GM12878 (cell line): ENCODE measurements around the gene CDKL1. TPM values are rescaled to one million over a fixed set of nuclear protein-coding genes. Genes with fewer than 3 reads are reported as not detected.
"Not testable (repeated sequence)": the region's sequence is repeated elsewhere in the genome, so short reads cannot be mapped to it uniquely, and the experiment has no call there.

ENCODE experiments used
- ATAC-seq: fragments of 200-7000 bp; cut with Tn5 transposase; 3 replicates; pipeline ENCODE4 v1.9.1; 2020; ENCODE audit warnings: mild to moderate bottlenecking, moderate library complexity
- BruUV-seq: library from RNA; stranded (reverse); fragments of 400-500 nt; replicated peaks from 2 replicates; lab custom pipeline; 2021; lab: Mats Ljungman, UMichigan
- CTCF ChIA-PET: fragments of 300-600 bp; sonication (Branson Sonifier 250); formaldehyde crosslinking; extraction: SDS; loops from one replicate; lab custom pipeline; 2021; ENCODE audit warnings: inconsistent platforms; lab: Yijun Ruan, JAX
- POLR2A ChIA-PET: fragments of 350-600 bp; formaldehyde crosslinking; extraction: SDS; loops from one replicate; lab custom pipeline; 2021; ENCODE audit warnings: inconsistent platforms; lab: Charles Lee
- RAD21 ChIA-PET: fragments of 300-600 bp; sonication (Branson Sonifier 250); formaldehyde crosslinking; loops from one replicate; lab custom pipeline; 2023; ENCODE audit warnings: antibody characterized with exemption; ENCODE audit not compliant: unreplicated experiment; lab: Charles Lee
- SMC1A ChIA-PET: fragments of 300-600 bp; sonication (Branson Sonifier 250); formaldehyde crosslinking; loops from one replicate; lab custom pipeline; 2023; ENCODE audit not compliant: unreplicated experiment, uncharacterized antibody; lab: Charles Lee
- DNase-seq: peaks from one replicate; pipeline ENCODE4 v3.0.0-alpha.2; 2011; ENCODE audit warnings: low read depth, low spot score
- FAIRE-seq: peaks from 3 replicates; lab custom pipeline; 2011; peaks lifted over from hg19 to GRCh38; lab: Jason Lieb, UNC
- H2AFZ ChIP-seq: 2 replicates; pipeline ENCODE4 v1.6.0; 2011; ENCODE audit warnings: low read depth, low read length, control low read depth; ENCODE audit not compliant: control insufficient read depth
- H3K27ac ChIP-seq: 2 replicates; pipeline ENCODE4 v1.5.1; 2011; ENCODE audit warnings: control low read depth; ENCODE audit not compliant: control insufficient read depth, insufficient read depth
- H3K27me3 ChIP-seq, 2 experiments: replicated peaks in 1 of 2; 2 replicates each; pipeline versions ENCODE4 v1.6.0 to v1.6.1; 2011; ENCODE audit warnings: low read length in 1 of 2; ENCODE audit not compliant: control insufficient read depth in 2 of 2, insufficient read depth in 2 of 2
- H3K36me3 ChIP-seq, 2 experiments: 2 replicates each; pipeline ENCODE4 v1.5.1; 2011; ENCODE audit warnings: low read length in 1 of 2; ENCODE audit not compliant: control insufficient read depth in 2 of 2, insufficient read depth in 2 of 2
- H3K4me1 ChIP-seq: 2 replicates; pipeline ENCODE4 v1.6.1; 2011; ENCODE audit warnings: mild to moderate bottlenecking, low read length, moderate library complexity, mixed read lengths; ENCODE audit not compliant: control insufficient read depth, insufficient read depth
- H3K4me2 ChIP-seq: 2 replicates; pipeline ENCODE4 v1.6.0; 2011; ENCODE audit warnings: control low read depth; ENCODE audit not compliant: control insufficient read depth, insufficient read depth
- H3K4me3 ChIP-seq: fragments of 200-600 bp; sonication (generic); 2 replicates; pipeline ENCODE4 v1.5.1; 2016
- H3K79me2 ChIP-seq: 2 replicates; pipeline ENCODE4 v1.6.0; 2011; ENCODE audit warnings: low read length; ENCODE audit not compliant: control insufficient read depth, insufficient read depth
- H3K9ac ChIP-seq: 2 replicates; pipeline ENCODE4 v1.8.0; 2011; ENCODE audit warnings: low read length, control low read depth, mixed read lengths; ENCODE audit not compliant: control insufficient read depth, insufficient read depth
- H3K9me3 ChIP-seq: replicated peaks from 3 replicates; pipeline ENCODE4 v1.5.1; 2011; ENCODE audit warnings: mild to moderate bottlenecking, low read length; ENCODE audit not compliant: control insufficient read depth, insufficient read depth
- H4K20me1 ChIP-seq: 2 replicates; pipeline ENCODE4 v1.6.0; 2011; ENCODE audit not compliant: control insufficient read depth, insufficient read depth
- ASH2L ChIP-seq: fragments of 300-600, 200-600 bp; sonication (generic); IDR thresholded peaks from 2 replicates; pipeline ENCODE4 v1.6.1; 2017; ENCODE audit warnings: low read depth, mild to moderate bottlenecking, borderline replicate concordance
- EP300 ChIP-seq, 2 experiments: fragments of 150-350 bp in 1 of 2; IDR thresholded peaks; 2 replicates each; pipeline ENCODE4 v1.6.1; 2011 to 2012; ENCODE audit warnings: low read depth in 2 of 2, low read length in 2 of 2, borderline replicate concordance in 1 of 2, improper control_type of control experiment in 1 of 2, inconsistent platforms in 1 of 2; ENCODE audit not compliant: control insufficient read depth in 1 of 2
- NR2C1 ChIP-seq: fragments of 450-650 bp; IDR thresholded peaks from 2 replicates; pipeline ENCODE4 v1.6.1; 2017; ENCODE audit warnings: antibody characterized with exemption, mild to moderate bottlenecking, moderate library complexity
- PBX3 ChIP-seq: IDR thresholded peaks from 2 replicates; pipeline ENCODE4 v1.6.1; 2011; ENCODE audit warnings: mild to moderate bottlenecking, low read depth, low read length, moderate library complexity; ENCODE audit not compliant: insufficient replicate concordance
- SIX5 ChIP-seq: IDR thresholded peaks from 2 replicates; pipeline ENCODE4 v1.6.1; 2011; ENCODE audit warnings: mild to moderate bottlenecking, low read depth, low read length, moderate library complexity; ENCODE audit not compliant: severe bottlenecking
- YY1 ChIP-seq: IDR thresholded peaks from 2 replicates; pipeline ENCODE4 v1.6.1; 2011; ENCODE audit warnings: low read depth, mild to moderate bottlenecking, low read length
- WGBS: methylation state at CpG from one replicate; pipeline ENCODE4 v1.1.6; 2016; ENCODE audit warnings: low lambda C conversion rate; ENCODE audit not compliant: insufficient replicate concordance, insufficient coverage; ENCODE audit errors: missing lambda C conversion rate; 5-methylcytosine and 5-hydroxymethylcytosine counted together
- in situ Hi-C: fragments of 300-500 bp; cut with MboI; formaldehyde crosslinking; loops from 9 replicates; pipeline ENCODE4 v1.14.3; 2018; ENCODE audit warnings: mixed read lengths
- intact Hi-C: fragments of 100-400 bp; cut with micrococcal nuclease; formaldehyde crosslinking; loops from one replicate; pipeline ENCODE4 v1.14.2; 2022; ENCODE audit not compliant: unreplicated experiment
- polyA plus RNA-seq, 11 experiments: library from polyadenylated mRNA; depleted of rRNA in 4 of 11; unstranded in 6 of 11; stranded (reverse) in 5 of 11; fragments of >200 nt; fragmentation: Nextera tagmentation in 4 of 11; fragmentation: Illumina TruSeq in 1 of 11; extraction: Ambion mirVana in 4 of 11; extraction: Trizol in 1 of 11; gene quantifications; 1 replicate in 1 of 11; 2 replicates in 10 of 11; pipeline versions ENCODE4 v1.2.1 to v1.2.3, GENCODE V29; 2011 to 2016; ENCODE audit warnings: inconsistent platforms in 2 of 11, missing spikeins in 2 of 11, low read depth in 1 of 11
- total RNA-seq, 4 experiments: library from RNA; depleted of rRNA in 3 of 4; stranded (reverse); fragments of >200 nt in 3 of 4; fragmentation: Illumina TruSeq in 1 of 4; extraction: Trizol in 1 of 4; gene quantifications; 2 replicates each; pipeline versions ENCODE4 v1.2.1 to v1.2.3, GENCODE V29; 2013 to 2021
- TF ChIP-seq, protein P1 (sequence below): fragments of 450-650 bp; IDR thresholded peaks from 2 replicates; pipeline ENCODE4 v1.6.1; 2016; ENCODE audit warnings: mild to moderate bottlenecking
- TF ChIP-seq, protein P2 (sequence below): fragments of 450-650 bp; IDR thresholded peaks from 2 replicates; pipeline ENCODE4 v1.6.1; 2017; ENCODE audit warnings: mild to moderate bottlenecking

Gene CDKL1
- total and polyA plus RNA-seq, 10 of the 15 experiments (the other 5 are each of a cell fraction or from before 2014, with no cell fraction given): 9.0 to 19.0 (median 11.1) TPM

DNA sequence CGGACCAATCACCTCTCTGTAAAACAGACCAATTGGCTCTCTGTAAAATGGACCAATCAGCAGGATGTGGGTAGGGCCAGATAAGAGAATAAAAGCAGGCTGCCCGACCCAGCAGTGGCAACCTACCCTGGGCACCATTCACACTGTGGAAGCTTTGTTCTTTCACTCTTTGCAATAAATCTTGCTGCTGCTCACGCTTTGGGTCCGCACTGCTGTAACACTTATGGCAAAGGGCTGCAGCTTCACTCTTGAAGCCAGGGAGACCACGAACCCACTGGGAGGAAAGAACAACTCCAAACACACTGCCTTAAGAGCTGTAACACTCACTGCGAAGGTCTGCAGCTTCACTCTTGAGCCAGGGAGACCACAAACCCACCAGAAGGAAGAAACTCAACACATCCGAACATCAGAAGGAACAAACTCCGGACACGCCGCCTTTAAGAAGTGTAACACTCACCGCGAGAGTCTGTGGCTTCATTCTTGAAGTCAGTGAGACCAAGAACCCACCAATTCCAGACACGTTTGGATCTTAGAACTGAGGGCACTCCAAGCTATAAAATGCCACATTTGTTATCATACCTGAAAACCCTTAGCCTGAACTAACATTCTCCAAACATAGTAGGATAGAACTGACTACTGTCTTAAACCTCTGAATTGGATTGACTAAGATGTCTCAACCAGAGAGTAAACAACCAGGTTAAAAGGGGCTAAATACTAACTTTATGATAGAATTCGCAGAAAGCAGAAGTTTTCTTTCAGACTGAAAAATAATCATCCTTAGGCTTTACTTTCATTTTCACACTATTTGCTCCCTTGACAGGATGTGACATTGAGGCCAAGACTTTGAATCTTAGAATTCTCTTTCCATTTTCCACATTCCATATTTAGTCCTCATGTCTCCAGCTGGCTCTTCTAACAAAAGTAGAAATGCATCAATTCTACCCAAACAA lies 33.6 kb downstream of the CDKL1 start (continued):
- TF ChIP-seq ASH2L (no peak), SIX5 (no peak), PBX3 (no peak), YY1 (no peak), NR2C1 (no peak), EP300 (IDR thresholded peaks at IDR 0.05; ENCODE audit: borderline replicate concordance in 1 of 2, control insufficient read depth in 1 of 2, low read depth in 2 of 2, low read length in 2 of 2) (no peak)
- TF ChIP-seq, protein P1, sequence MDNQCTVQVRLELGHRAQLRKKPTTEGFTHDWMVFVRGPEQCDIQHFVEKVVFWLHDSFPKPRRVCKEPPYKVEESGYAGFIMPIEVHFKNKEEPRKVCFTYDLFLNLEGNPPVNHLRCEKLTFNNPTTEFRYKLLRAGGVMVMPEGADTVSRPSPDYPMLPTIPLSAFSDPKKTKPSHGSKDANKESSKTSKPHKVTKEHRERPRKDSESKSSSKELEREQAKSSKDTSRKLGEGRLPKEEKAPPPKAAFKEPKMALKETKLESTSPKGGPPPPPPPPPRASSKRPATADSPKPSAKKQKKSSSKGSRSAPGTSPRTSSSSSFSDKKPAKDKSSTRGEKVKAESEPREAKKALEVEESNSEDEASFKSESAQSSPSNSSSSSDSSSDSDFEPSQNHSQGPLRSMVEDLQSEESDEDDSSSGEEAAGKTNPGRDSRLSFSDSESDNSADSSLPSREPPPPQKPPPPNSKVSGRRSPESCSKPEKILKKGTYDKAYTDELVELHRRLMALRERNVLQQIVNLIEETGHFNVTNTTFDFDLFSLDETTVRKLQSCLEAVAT: peak; percentile 89
- TF ChIP-seq, protein P2, sequence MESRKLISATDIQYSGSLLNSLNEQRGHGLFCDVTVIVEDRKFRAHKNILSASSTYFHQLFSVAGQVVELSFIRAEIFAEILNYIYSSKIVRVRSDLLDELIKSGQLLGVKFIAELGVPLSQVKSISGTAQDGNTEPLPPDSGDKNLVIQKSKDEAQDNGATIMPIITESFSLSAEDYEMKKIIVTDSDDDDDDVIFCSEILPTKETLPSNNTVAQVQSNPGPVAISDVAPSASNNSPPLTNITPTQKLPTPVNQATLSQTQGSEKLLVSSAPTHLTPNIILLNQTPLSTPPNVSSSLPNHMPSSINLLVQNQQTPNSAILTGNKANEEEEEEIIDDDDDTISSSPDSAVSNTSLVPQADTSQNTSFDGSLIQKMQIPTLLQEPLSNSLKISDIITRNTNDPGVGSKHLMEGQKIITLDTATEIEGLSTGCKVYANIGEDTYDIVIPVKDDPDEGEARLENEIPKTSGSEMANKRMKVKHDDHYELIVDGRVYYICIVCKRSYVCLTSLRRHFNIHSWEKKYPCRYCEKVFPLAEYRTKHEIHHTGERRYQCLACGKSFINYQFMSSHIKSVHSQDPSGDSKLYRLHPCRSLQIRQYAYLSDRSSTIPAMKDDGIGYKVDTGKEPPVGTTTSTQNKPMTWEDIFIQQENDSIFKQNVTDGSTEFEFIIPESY: no peak

DNA sequence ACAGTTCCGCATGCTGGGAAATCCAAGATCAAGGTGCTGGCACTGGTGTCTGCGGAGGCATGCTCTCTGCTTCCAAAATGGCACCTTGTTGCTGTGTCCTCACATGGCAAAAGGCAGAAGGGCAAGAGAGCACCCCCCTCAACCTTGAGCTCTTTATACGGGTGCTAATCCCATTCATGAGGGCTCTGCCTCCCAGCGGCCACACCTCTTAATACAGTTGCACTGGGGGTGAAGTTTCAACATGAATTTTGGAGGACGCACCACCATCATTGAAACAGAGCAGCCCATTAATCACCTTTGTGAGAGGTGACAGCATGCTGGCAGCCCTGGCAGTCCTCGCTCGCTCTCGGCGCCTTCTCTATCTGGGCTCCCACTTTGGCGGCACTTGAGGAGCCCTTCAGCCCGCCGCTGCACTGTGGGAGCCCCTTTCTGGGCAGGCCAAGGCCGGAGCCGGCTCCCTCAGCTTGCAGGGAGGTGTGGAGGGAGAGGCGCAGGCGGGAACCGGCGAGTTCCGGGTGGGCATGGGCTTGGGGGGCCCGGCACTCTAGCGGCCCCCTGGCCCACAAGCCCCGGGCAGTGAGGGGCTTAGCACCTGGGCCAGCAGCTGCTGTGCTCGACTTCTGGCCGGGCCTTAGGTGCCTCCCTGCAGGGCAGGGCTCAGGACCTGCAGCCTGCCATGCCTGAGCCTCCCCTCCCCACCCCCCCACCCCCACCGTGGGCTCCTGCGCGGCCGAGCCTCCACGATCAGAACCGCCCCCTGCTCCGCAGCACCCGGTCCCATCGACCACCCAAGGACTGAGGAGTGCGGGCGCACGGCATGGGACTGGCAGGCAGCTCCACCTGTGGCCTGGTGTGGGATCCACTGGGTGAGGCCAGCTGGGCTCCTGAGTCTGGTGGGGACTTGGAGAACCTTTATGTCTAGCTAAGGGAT lies 34.9 kb downstream of the CDKL1 start:
- ChIA-PET SMC1A (interaction anchor here (0.8 to 3.9 kb wide), 6 partner anchors 9 to 316 kb away, joined by 3 to 24 read pairs (median 6); no protein-coding TSS in a partner anchor), RAD21 (interaction anchor here (0.5 to 2.7 kb wide), 6 partner anchors 19 to 742 kb away, joined by 3 to 11 read pairs (median 3); partner anchors contain the start of genes CDKL1, DMAC2L and RPL36AL), POLR2A (interaction anchor here (1.1 to 1.5 kb wide), 2 partner anchors 17 to 41 kb away, joined by 4 to 6 read pairs; no protein-coding TSS in a partner anchor), CTCF (interaction anchor here (0.6 to 3.3 kb wide), 3 partner anchors 13 to 42 kb away, joined by 3 to 17 read pairs (median 3); no protein-coding TSS in a partner anchor)
- WGBS: 99% methylated on average over 21 of the region's 36 CpGs
- H3K9ac ChIP-seq, in situ Hi-C loops, H3K4me3 ChIP-seq, FAIRE-seq, ATAC-seq, H3K36me3 ChIP-seq, intact Hi-C loops, H3K79me2 ChIP-seq, BruUV-seq, H3K27me3 ChIP-seq, H3K9me3 ChIP-seq, H3K27ac ChIP-seq, H4K20me1 ChIP-seq, H2AFZ ChIP-seq, DNase-seq: not testable (repeated sequence)
- peaks cover 11% of the 10 kb centered on the region for H3K4me1 ChIP-seq
- H3K4me2 ChIP-seq: 0 out of 2 replicates have a peak overlapping the region, but pooled peaks have one; percentile 97
